SK-MEL-5 (cell line): Measurements from ENCODE around the gene VSIG2. TPM values are rescaled to one million over a fixed set of nuclear protein-coding genes. Genes with fewer than 3 reads are reported as not detected.

Source experiments
- DNase-seq: peaks from one replicate; pipeline ENCODE4 v3.0.0-alpha.2; 2016; ENCODE audit warnings: low read depth, low spot score
- in situ Hi-C: cut with HindIII; loops from 2 replicates; pipeline ENCODE4 v1.10.0; 2016; ENCODE audit warnings: low sequenced_read_pairs, high pct_unique_total_duplicates, low pct_unique_long_range_greater_than_20kb
- total RNA-seq: library from RNA; depleted of rRNA; stranded (reverse); fragments of >200 nt; shearing (Covaris generic); gene quantifications from 2 replicates; pipeline ENCODE4 v1.2.3, GENCODE V29; 2014

Gene VSIG2
- total RNA-seq, 1 experiment from 2014 or later = not detected

DNA sequence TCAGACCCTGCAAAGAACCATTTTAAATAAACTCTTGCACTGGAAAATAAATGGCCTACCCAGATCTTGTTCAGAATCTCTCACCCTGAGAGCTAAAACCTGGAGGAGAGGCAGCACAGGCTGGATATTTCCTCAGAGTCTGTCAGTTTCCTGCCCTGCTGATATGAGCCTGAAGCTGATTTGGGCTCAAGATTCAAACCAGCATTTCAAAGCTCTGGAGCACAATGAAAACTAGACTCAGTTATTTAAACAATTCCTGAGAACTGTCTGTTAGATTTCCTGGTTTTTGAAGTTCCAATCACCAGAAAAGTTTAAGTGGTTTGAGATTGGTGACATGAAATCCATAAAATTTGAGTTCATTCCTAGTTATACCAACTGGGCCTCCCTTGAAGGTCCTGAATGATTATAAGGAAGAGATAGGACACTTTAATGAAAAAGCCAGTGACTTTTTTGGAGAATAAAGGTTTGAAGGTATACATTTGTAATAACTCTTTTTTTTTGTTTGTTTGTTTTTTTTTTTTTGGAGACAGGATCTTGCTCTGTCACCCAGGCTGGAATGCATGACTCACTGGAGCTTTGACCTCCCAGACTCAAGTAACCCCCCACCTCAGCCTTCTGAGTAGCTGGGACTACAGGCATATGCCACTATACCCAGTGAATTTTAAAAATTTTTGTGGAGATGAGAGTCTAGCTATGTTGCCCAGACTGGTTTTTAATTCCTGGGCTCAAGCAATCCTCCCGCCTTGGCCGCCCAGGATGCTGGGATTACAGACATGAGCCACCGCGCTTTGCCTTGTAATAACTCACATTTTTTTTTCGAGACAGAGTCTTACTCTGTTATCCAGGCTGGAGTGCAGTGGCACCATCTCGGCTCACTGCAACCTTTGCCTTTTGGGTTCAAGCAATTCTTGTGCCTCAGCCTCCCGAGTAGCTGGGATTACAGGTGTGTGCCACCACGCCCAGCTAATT is 18.0 kb upstream of the VSIG2 start:
- in situ Hi-C loops = no loop called here
- no peak for DNase-seq

GRCh38 chr11:124768914-124769313 is 16.9 kb upstream of the VSIG2 start:
- in situ Hi-C loops = no loop called here
- no peak for DNase-seq

DNA sequence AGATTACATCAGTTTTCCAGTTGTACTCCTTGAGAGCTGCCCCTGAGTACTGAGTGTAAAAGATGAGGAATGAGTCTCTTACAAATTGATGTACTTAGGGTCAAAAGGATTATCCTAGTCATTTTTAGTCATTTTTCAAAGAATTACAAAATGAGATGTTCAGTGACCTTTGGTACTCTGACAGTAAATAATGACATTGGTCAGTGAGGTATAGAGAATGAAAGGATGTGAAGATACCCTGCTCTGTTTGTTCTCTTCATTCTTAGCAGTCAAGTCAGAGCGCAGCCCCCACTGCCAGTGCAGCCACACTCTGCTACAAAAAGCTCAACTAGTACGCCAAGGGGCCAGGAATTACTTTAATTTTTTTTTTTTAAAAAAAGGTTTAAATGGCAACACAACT is 14.1 kb upstream of the VSIG2 start:
- in situ Hi-C loops = no loop called here
- no peak for DNase-seq

DNA sequence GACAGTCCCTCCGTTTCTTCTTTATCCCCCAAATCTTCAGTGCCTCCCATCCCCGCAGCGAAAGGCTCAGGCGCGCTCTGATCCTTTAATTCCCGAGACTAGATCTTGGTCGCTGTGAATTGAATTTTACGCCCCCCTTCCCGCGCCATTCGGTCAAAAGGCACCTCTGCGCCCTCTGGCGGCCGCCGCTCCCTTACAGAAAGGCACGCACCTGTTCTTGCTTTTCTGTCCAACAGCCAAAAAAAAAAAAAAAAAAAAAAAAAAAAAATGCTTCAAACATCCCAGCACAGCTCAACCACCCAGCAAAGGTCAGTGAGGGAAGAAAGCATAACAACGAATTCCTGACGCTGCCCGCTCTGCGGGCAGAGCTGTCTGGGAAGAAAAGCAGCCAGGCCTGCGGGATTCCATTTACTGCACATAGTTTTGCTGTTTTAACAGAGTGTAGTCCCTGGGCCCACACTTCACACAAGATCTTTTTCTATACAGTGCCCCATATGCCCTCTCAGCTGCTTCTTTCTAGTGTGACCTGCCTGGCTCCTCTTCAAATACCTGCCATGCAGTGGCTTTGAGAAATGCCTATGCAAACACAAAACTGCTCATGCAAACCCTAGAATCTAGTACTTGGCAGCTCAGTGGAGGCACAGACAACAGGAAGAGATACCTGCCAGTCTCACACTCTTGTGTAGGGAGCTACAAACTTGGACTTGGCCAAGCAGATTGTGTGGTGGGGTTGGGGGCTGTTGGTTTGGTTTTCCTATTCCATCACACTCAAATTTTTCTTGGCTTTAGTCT is 11.3 kb upstream of the VSIG2 start:
- DNase-seq = peak; percentile 57
- in situ Hi-C loops = no loop called here

GRCh38 chr11:124762624-124763155 is 10.6 kb upstream of the VSIG2 start:
- in situ Hi-C loops = no loop called here
- no peak for DNase-seq

DNA sequence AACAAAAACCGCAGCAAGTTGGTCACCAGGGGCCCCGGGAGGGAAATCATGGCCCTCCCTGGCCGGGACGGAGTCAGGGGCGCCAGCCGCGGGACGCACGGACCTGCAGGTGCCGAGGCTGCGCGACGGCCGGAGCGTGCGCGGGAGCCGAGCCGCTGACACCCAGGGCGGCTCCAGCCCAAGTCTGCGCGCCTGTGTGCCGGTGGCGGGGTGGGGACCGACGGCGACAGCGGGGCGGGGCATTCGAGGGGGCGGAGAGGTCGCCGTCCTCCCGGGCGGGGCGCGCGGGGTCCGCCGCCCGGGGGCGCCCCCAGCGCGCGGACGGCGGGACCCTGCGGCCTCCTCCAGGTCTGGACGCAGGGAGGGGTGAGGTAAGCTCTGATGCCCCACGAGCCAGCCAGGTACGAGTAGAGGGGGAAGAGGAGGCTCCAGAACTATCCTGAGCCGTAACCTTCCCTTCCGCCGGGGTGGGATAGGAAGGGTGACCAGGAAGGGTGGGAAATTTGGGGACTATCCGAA is 10.1 kb upstream of the VSIG2 start, which contains the start of gene ESAM:
Gene ESAM (minus strand): TSS at position 186 of the 519 bp plus-strand sequence. CDS start 136 bp downstream, at position 50.
- in situ Hi-C loops = no loop called here
- DNase-seq = no peak

- in situ Hi-C loops = no loop called here
- no peak for DNase-seq
Measured at GRCh38 chr11:124761301-124762104, 9.4 kb upstream of the VSIG2 start.

GRCh38 chr11:124760806-124761205 is 8.8 kb upstream of the VSIG2 start:
- in situ Hi-C loops = no loop called here

DNA sequence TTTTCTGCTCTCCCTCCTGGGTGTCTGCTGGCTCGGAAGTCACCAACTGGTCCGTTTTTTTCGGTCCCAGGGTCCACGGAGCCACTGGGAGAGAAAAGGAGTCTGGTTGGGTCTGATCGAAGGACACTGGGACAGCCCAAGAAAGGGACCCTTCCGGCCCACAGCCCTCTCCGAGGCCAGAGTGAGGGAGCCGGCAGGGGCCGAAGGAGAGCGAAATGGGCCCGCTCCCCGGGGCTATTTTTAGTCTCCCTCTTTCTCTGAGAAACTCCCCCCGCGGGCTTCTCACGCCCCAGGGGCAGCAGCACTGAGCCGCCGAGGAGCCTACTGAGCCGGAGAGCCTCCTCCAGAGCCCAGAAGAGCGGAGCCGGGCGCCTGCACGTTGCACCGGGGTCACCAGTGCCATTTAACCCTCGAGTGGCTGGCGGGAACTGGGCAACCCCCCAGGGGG is 8.2 kb upstream of the VSIG2 start:
- no peak for DNase-seq
- in situ Hi-C loops = no loop called here

More at GRCh38 chr11:124760806-124761205, 8.8 kb upstream of the VSIG2 start:
- DNase-seq = no peak

DNA sequence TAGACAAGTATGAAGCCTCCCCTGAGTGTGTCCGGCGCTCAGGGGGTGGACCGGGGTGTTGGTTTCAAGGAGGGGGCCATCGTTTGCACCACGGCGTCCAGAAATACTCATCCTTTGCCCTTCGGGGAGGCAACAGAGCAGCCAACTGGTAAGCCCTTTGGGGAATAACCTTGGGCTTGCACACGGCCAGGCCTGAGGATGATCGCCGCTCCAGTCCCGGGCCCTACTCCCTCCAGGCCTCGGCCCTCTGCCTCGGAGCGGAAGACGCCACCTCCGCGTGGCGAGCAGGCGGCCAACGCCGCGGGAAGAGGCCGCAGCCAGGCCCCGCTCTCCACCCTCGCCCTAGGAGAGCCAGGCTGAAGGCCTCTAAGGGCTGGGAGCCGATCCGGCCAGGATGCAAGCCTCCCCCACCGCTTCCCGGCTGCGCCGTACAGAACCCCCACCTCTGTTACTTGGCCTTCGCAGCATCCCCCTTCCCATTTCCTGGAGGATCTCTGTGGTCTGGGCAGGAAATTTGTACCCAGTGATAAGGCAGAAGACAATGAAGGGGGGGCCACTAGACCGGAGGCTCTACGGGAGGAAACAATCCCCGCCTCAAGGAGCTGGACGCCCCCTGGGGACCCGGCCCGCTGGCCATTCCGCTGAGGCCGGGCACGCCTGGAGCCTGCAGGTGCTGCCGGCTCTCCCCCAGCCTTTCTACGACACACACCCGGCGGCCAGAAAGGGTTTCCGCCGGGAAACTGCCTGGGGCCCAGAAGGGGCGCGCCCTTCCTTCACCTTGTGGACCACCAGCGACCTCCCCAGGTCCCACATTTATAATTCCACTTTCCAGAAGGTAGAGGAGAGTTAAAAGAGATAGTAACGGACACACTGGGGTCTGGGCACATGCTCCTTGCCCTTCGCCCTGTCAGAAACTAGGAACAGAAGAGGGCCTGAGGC is 7.5 kb upstream of the VSIG2 start:
- in situ Hi-C loops = no loop called here
- no peak for DNase-seq

DNA sequence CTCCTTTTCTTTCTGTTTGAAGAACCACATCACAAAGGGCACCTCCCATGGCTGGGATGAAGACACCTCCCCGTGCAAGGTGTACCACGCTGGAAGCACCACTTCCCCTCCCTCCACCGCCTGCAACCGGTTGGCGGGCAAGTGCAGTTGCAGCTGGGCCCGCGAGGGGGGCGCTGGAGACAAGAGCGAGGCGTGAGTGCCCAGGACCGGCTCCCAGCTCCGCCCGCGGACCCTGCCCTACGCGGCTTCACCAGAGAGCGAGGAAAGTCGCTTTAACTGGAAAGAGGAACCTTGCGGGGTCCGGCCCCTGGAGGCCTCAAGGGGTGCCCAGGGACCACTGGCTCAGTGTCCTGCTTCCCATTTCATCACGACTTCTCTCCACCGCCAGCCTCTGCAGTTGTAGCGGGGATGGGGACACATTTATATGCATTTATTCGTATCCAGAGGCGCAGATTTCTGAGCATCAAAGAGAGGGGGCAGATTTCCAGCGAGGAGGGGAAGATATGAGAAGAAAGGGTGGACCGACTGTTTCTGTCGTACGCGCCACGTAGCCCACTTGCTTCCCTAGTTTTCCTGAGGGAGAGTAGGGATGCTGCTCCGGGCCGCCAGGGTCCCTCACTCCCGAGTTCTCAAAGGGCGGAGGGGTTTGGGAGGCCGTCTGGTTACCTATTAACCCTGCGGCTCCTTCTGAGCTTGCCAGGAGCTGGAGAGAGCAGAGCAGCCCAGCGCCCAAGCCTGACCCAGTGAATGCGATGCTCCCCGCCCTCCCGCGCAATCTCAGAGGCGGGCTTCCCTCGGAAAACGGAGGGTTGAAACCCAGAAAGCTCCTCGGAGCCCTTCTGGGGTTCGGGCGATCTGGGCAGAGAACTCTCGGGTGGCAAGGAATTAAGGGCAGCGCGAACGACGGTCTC is 6.6 kb upstream of the VSIG2 start:
- in situ Hi-C loops = no loop called here

DNA sequence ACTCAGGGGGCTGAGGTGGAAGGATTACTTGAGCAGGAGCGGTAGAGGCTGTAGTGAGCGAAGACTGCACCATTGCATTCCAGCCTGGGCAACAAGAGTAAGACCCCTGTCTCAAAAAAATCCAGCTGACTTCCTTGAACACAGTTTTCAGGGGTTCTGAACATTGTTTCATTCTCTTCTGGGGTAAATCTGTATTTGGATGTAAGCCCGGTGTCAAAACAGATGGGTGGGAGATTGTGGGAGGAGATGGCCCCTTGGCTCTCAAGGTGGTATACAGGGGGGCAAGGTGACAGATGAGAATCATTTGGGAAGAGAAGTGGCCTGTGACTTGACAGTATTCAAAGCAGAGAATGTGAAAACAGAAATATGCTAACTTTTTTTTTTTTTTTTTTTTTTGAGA is 5.3 kb upstream of the VSIG2 start:
- in situ Hi-C loops = no loop called here
- DNase-seq = no peak

More for the DNA sequence above, 6.6 kb upstream of the VSIG2 start:
- DNase-seq = peak; percentile 46

DNA sequence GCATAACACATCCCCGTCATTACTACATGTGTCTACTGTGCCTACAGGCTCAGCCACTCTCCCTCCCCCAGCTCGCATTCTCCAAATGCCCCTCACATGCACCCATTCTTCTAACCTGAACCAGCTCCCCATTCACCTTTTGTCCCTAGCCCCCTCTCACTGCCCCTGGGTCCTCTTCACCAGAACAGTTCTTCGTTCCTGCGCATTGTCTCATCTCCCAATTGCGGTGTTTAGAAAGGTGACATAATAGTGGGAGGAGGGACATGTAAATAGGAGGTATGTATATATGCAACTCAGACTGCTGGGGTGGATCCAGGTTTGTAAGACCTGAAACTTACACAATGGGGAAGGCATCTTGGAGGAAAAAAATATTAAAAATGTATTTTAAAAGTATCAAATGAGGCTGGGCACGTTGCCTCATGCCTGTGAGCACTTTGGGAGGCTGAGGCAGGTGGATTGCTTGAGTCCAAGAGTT is 4.7 kb upstream of the VSIG2 start:
- in situ Hi-C loops = no loop called here
- DNase-seq = no peak

GRCh38 chr11:124756033-124756752 is 4.1 kb upstream of the VSIG2 start:
- no peak for DNase-seq
- in situ Hi-C loops = no loop called here

DNA sequence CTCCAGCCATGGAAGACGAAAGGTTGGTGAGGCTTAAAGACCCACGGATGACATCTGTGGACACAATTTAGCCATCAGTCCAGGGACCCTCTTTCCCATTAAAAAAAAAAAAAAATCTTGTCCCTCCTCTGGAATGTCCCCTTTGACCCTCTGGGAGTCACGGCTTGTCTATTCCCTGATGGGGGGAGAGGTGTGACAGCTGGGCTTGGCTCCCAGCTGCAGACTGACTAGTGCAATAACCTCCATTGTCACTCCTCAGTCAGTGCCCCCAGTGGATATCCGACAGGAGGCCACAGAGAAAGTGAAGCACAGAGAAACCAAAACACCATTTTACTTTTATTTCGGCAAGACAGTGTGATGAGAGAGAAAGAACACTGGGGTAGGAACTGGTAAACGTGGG is 2.7 kb upstream of the VSIG2 start:
- in situ Hi-C loops = no loop called here
- no peak for DNase-seq
